ENCODE data around the gene LILRB4. TPM values are rescaled to one million over a fixed set of nuclear protein-coding genes. Genes with fewer than 3 reads are reported as not detected.

The LILRB4 gene
- total RNA-seq, 1 experiment from 2014 or later = not detected

GRCh38 chr19:54691582-54692297 is 29.0 kb downstream of the LILRB4 start:
- no peak overlapping the region for H2BK15ac ChIP-seq (ENCODE audit: low read depth, low read length)
- H3K9me3 Mint-ChIP-seq = peaks cover 79 to 82% of the 10 kb centered on the region in 2 experiments
- H3K14ac ChIP-seq (ENCODE audit: insufficient read depth, low read length) = no peak overlapping the region
- DNase-seq = no peak
- peaks cover 0 to 17% (median 14%) of the 10 kb centered on the region in 3 experiments; a peak in 5 of 7 replicates for H3K36me3 Mint-ChIP-seq (ENCODE audit: insufficient read depth in 1 of 3, low read depth in 3 of 3)
- no peaks in the 10 kb centered on the region for H4K20me1 ChIP-seq (ENCODE audit: control insufficient read depth, insufficient read depth, insufficient read length)
- H2BK120ac ChIP-seq (ENCODE audit: low read depth, low read length, poor library complexity, severe bottlenecking) = no peak overlapping the region
- no peak for TF ChIP-seq CTCF (conservative IDR thresholded peaks at IDR 0.05)
- no peak overlapping the region for H4K8ac ChIP-seq (replicated peaks; ENCODE audit: insufficient read length, low read depth, low read length)
- no peak overlapping the region for H3K56ac ChIP-seq (ENCODE audit: insufficient read length, low read depth, low read length)
- H3K23me2 ChIP-seq (ENCODE audit: insufficient read length, low read depth, low read length, poor library complexity, severe bottlenecking) = no peaks in the 10 kb centered on the region
- no peaks in the 10 kb centered on the region for H3K79me1 ChIP-seq (ENCODE audit: insufficient read depth, low read depth, low read length, poor library complexity, severe bottlenecking)
- no peak overlapping the region for H3K9ac ChIP-seq (ENCODE audit: extremely low read depth, insufficient read length, low read length)
- WGBS (ENCODE audit: extremely low coverage, insufficient read length, low lambda C conversion rate) = no CpG with 5 or more reads among the region's 9 CpGs
- H3K27me3 Mint-ChIP-seq (ENCODE audit: low read depth) = peaks cover 1% of the 10 kb centered on the region; the same call in 1 of the 2 replicates
- no peak overlapping the region for H4K5ac ChIP-seq (ENCODE audit: insufficient read length, low read depth, low read length)
- H3K27ac Mint-ChIP-seq = no peak overlapping the region
- H3K4me3 Mint-ChIP-seq = no peak overlapping the region
- no peak overlapping the region for H3T11ph ChIP-seq (ENCODE audit: low read length)
- no peak overlapping the region for H2BK12ac ChIP-seq (ENCODE audit: insufficient read length, low read depth, low read length)
- no peaks in the 10 kb centered on the region; the same call in 1 of the 2 replicates for H3K27me3 ChIP-seq (ENCODE audit: insufficient read depth, low read length)
- no peak overlapping the region for H2BK5ac ChIP-seq (ENCODE audit: insufficient read length, low read length)
- no peak overlapping the region for H3K18ac ChIP-seq (ENCODE audit: insufficient read length, low read depth, low read length)
- no peak overlapping the region for H3K4ac ChIP-seq (ENCODE audit: low read depth, low read length)
- peaks cover 61% of the 10 kb centered on the region for H3K9me3 ChIP-seq (ENCODE audit: control insufficient read depth, low read depth, low read length)
- H3K4me1 Mint-ChIP-seq = no peaks in the 10 kb centered on the region
- no peak overlapping the region for H2BK20ac ChIP-seq (ENCODE audit: low read depth, low read length, poor library complexity, severe bottlenecking)
- H3K27ac ChIP-seq (ENCODE audit: insufficient read length, low read depth, low read length) = no peak overlapping the region
- no peak overlapping the region for H4K91ac ChIP-seq (ENCODE audit: insufficient read length, low read depth, low read length)
- no peaks in the 10 kb centered on the region for H3K79me2 ChIP-seq (ENCODE audit: insufficient read depth, low read length)
- no peak overlapping the region for H2AFZ ChIP-seq (ENCODE audit: low read length)
- H3K4me1 ChIP-seq (ENCODE audit: insufficient read depth, low read length) = no peaks in the 10 kb centered on the region
- H3K4me2 ChIP-seq (ENCODE audit: insufficient read depth, insufficient read length, low read length) = no peak overlapping the region
- H3K23ac ChIP-seq (ENCODE audit: insufficient read length, low read depth, low read length) = no peak overlapping the region
- H2AK5ac ChIP-seq (ENCODE audit: insufficient read length, low read length) = no peak overlapping the region

Data from H9 (cell line).